Measurements from ENCODE around the gene GLRX3. TPM values are rescaled to one million over a fixed set of nuclear protein-coding genes. Genes with fewer than 3 reads are reported as not detected.

The GLRX3 gene
- total RNA-seq, 2 experiments from 2014 or later, result 79.4 to 80.6 TPM

DNA sequence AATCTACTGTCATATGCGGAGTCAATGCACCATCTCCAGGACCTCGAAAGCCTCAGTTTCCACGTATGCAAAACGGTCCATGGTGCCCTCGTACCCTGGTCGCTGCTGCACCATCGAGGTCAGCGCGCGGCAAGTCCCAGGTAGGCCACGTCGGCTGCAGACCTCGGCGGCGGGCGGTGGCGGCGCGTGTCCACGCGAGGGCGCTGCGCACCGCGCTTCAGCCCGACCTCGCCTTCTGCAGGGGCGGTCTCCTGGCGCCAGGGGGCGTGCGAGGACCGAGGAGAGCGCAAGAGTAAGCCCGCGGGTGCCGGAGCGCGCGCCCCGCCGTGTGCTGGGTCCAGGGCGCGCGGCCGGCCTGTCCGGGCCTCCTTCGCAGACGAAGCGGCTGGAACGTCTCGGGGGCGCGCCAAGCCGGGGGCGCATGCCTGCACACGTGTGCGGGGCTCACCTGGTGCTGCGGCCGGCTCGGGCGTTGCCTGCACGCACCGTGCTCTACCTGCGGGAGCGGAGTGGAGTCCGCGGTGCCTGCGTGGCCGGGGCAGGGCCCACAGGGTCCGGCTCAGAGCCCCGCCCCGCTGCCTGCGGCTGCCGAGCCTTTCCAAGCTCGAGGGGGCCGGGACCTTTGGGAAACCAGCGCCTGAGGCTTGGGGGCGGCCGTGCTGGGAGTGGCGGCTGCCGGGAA is 54.0 kb downstream of the GLRX3 start:
- H3K4me1 Mint-ChIP-seq (ENCODE audit: low read depth), result peaks cover 2% of the 10 kb centered on the region
- DNase-seq (peak; percentile 89), ATAC-seq (peak; percentile 88)
- ChIA-PET POLR2A (no interaction called here), CTCF (interaction anchor here (0.9 to 1.2 kb wide), 3 partner anchors 20 to 1684 kb away, joined by 3 to 4 read pairs (median 4); no protein-coding TSS in a partner anchor)
- H3K4me3 Mint-ChIP-seq, result no peak overlapping the region
- no peak overlapping the region for H3K27ac Mint-ChIP-seq
- H3K9me3 Mint-ChIP-seq (ENCODE audit: insufficient read depth), result no peaks in the 10 kb centered on the region
- peaks cover 2% of the 10 kb centered on the region for H3K36me3 Mint-ChIP-seq (ENCODE audit: low read depth)
- no peaks in the 10 kb centered on the region for H3K27me3 Mint-ChIP-seq (ENCODE audit: low read depth)

DNA sequence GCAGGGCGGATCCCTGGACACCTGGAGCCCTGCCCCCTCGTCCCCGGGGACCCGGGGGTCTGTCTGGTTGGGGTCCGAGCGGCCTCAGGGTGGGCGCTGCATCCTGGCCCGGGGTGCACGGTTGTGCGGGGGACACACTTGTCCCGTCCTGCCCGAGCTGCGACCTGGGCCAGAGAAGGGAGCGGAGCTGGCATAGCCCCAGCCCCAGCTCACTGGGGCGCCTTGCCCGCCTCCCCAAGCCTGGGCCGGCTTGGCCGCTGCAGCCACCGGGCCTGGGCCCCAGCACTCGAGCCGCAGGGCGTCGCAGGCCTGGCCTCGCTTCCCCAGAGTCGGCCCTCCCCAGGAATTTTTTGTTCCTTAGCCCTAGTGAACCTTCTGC is 54.5 kb downstream of the GLRX3 start:
- H3K27me3 Mint-ChIP-seq (ENCODE audit: low read depth), result no peaks in the 10 kb centered on the region
- no peak overlapping the region for H3K4me3 Mint-ChIP-seq
- CTCF ChIA-PET, result interaction anchor here (0.9 to 1.2 kb wide), 3 partner anchors 20 to 1684 kb away, joined by 3 to 4 read pairs (median 4); no protein-coding TSS in a partner anchor
- H3K27ac Mint-ChIP-seq, result no peak overlapping the region
- DNase-seq (no peak), ATAC-seq (no peak)
- peaks cover 1% of the 10 kb centered on the region for H3K36me3 Mint-ChIP-seq (ENCODE audit: low read depth)
- POLR2A ChIA-PET, result no interaction called here
- H3K9me3 Mint-ChIP-seq (ENCODE audit: insufficient read depth), result no peaks in the 10 kb centered on the region
- peaks cover 2% of the 10 kb centered on the region for H3K4me1 Mint-ChIP-seq (ENCODE audit: low read depth)

DNA sequence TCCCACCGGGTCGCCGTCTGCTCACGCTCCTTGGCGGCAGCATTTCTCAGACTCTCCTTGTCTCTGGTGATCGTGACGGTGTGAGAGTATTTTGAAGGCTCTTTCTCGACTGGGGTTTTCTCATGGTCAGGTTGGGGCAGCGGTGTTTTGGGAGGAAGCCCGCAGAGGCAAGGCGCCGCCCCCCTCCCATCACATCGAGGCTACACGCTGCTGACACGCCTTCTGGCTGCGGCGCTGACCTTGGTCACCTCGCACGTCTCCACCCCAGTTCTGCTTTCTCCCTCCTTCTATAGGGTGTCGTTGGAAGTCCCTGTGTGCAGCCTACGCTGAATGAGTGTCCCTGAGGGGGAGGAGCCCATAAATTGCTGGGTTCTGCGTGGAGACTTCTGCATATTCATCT is 55.2 kb downstream of the GLRX3 start:
- H3K4me1 Mint-ChIP-seq (ENCODE audit: low read depth), result peaks cover 2% of the 10 kb centered on the region
- no peak overlapping the region for H3K27ac Mint-ChIP-seq
- ATAC-seq (no peak), DNase-seq (no peak)
- H3K9me3 Mint-ChIP-seq (ENCODE audit: insufficient read depth), result no peaks in the 10 kb centered on the region
- no peak overlapping the region for H3K4me3 Mint-ChIP-seq
- no peaks in the 10 kb centered on the region for H3K36me3 Mint-ChIP-seq (ENCODE audit: low read depth)
- H3K27me3 Mint-ChIP-seq (ENCODE audit: low read depth), result no peaks in the 10 kb centered on the region
- ChIA-PET POLR2A (no interaction called here), CTCF (interaction anchor here (0.9 to 1.2 kb wide), 3 partner anchors 21 to 1683 kb away, joined by 3 to 4 read pairs (median 4); no protein-coding TSS in a partner anchor)

DNA sequence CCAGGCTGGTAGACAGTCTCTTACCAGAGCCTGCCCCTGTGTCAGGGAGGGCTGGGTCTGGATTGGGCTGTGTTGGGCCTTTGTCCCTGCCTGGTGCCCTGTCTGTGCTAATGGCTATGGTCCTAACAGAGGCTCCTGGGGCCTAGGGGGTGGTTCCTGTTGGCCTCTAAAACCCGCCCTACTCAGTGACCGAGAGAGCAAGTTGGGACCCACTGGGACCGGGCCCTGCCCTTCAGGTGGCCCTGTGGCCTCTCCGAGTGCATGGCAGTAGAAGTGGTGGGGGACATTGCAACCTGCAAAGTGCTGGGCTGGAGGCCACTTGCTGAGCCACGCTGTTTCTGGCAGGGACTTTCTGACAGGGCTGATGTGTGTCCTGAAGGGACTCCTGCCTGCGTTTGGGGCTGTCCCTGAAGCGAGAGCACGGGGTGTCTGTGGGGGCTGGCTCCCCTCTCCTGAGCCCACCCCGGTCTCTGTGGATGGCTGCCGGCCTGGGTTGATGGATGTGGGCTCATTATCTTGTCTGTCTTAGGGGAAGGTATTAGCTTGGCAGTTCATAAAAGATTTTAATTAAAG is 56.2 kb downstream of the GLRX3 start:
- no peaks in the 10 kb centered on the region for H3K36me3 Mint-ChIP-seq (ENCODE audit: low read depth)
- CTCF ChIA-PET, result no interaction called here
- DNase-seq (no peak), ATAC-seq (no peak)
- POLR2A ChIA-PET, result no interaction called here
- H3K9me3 Mint-ChIP-seq (ENCODE audit: insufficient read depth), result no peaks in the 10 kb centered on the region
- no peaks in the 10 kb centered on the region for H3K27me3 Mint-ChIP-seq (ENCODE audit: low read depth)
- H3K27ac Mint-ChIP-seq, result no peak overlapping the region
- no peak overlapping the region for H3K4me3 Mint-ChIP-seq
- peaks cover 2% of the 10 kb centered on the region for H3K4me1 Mint-ChIP-seq (ENCODE audit: low read depth)

DNA sequence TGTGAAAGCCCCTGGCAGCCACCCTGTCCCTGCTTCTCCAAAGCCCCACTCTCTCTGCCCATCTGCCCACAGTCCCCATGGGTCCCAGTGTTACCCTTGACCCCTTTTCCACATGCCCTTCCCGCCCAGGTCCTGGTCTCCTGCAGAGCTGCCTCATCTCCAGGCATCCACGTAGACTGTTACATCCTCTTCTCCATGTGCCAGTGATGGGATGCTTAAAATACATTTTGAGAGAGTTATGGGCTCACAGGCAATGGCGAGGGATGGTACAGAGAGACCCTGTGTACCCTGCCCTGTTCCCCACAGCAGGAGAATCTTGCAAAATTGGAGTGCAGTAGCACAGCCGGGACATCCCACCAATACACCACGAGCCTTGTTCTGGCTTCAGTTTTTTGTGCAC is 56.8 kb downstream of the GLRX3 start:
- DNase-seq (no peak), ATAC-seq (no peak)
- CTCF ChIA-PET, result no interaction called here
- H3K27me3 Mint-ChIP-seq (ENCODE audit: low read depth), result no peaks in the 10 kb centered on the region
- H3K4me3 Mint-ChIP-seq, result no peak overlapping the region
- H3K9me3 Mint-ChIP-seq (ENCODE audit: insufficient read depth), result no peaks in the 10 kb centered on the region
- peaks cover 2% of the 10 kb centered on the region for H3K4me1 Mint-ChIP-seq (ENCODE audit: low read depth)
- POLR2A ChIA-PET, result no interaction called here
- H3K36me3 Mint-ChIP-seq (ENCODE audit: low read depth), result no peaks in the 10 kb centered on the region
- H3K27ac Mint-ChIP-seq, result no peak overlapping the region

DNA sequence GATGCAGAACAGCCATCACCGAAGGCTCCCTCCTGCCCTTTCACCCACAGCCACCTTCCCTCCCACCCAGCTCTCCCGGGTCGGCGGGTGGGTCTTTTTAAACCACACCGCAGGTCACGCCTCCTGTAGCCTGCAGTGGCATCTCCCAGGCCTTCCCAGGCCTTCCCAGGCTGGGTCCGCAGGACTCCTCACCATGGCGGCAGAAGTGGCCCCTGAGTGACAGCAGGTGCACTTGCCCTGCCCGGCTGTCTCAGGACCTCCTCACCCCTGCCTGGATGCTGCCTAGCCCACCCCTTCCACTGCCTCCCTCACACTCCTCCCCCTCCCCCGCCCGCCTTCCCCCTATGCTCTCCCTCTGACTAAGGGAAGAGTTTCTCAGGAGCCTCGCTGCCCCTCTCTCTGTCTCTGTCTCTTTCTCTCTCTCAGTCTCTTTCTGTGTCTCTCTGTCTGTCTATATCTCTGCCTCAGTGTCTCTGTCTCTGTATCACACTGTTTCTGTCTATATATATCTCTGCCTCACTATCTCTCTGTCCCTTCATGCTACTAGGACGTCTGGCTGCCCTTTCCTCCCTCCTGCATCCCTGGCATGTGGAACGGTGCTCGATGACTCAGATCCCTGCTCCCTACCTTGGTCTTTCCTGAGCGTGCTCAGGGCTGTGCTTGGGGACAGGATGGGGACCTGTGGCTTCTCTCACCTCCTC is 57.5 kb downstream of the GLRX3 start:
- CTCF ChIA-PET, result no interaction called here
- POLR2A ChIA-PET, result no interaction called here
- no peak overlapping the region for H3K27ac Mint-ChIP-seq

DNA sequence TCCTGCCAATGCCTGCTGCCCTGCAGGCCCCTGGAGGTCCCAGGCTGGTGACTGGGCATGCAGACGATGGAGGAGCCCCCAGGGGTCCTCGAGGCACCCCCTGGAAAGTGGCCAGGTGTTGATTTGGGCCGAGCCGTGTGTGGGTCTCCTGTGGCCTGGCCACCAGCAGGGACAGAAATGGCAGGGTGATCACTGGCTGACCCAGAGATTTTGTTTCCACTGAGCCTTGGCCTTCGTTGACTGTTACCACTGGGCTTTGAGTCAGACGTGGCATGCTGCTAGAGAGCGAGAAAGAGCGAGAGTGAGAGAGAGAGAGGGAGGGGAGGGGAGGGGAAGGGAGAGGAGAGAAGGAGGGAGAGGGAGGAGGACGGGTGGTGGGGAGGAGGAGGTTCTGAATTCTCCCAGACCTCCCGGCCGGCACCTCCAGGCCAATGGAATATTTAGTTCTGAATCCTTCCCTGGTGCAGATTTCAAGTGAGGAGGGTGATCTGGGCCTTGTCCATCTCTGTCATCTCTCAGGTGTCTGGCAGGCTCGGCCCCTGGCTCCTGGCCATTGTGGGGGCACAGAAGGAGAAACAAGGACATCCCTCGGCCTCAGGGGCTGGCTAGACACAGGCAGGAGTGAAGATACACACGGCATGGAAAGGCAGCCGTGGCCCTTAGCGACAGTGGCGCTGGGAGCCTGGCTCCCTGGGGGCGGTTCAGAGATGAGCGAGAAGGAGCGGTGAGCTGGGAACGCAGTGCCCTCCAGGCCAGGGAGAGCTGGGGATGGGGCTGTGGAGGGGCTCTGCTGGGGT is 58.2 kb downstream of the GLRX3 start:
- no peak for DNase-seq
- Mint-ChIP-seq H3K36me3 (ENCODE audit: low read depth) (no peaks in the 10 kb centered on the region), H3K4me3 (no peak overlapping the region), H3K9me3 (ENCODE audit: insufficient read depth) (no peaks in the 10 kb centered on the region), H3K27me3 (ENCODE audit: low read depth) (no peaks in the 10 kb centered on the region), H3K4me1 (ENCODE audit: low read depth) (peaks cover 2% of the 10 kb centered on the region), H3K27ac (no peak overlapping the region)
- ChIA-PET POLR2A (no interaction called here), CTCF (no interaction called here)
- no peak for ATAC-seq

More for the DNA sequence above, 57.5 kb downstream of the GLRX3 start:
- DNase-seq, result no peak
- H3K4me1 Mint-ChIP-seq (ENCODE audit: low read depth), result peaks cover 2% of the 10 kb centered on the region
- H3K9me3 Mint-ChIP-seq (ENCODE audit: insufficient read depth), result no peaks in the 10 kb centered on the region
- no peaks in the 10 kb centered on the region for H3K27me3 Mint-ChIP-seq (ENCODE audit: low read depth)
- no peak overlapping the region for H3K4me3 Mint-ChIP-seq
- no peaks in the 10 kb centered on the region for H3K36me3 Mint-ChIP-seq (ENCODE audit: low read depth)
- no peak for ATAC-seq

DNA sequence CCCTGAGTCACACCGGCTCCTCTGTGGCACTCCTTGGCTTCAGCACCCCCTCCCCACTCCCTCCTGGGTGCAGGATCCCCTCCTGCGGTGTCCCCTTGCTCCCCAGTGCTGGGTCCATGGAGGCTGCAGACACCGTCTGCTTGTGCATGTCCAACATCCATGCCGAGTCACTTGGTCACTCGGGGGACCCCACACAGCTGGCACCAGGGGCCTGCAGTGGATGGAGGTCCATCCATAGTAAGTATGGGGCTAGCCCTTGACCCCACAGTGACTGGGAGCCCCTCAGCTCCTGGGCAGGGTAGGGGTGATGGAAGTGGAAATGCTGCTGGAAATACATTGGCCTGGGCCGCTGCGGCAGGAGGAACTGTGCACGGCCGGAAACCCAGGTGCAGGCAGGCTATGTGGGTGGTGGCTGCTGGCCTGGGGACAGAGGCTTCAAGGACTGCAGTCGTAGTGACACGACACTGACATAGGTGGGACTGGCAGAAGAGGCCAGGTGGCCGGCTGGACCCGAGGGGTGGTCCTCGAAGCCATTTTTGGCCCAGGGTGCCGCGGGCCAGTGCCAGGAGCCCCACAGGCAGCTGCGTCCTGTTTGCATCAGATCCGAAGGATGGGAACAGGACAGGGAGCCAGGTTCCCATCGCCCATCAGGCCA is 58.9 kb downstream of the GLRX3 start:
- no peaks in the 10 kb centered on the region for H3K27me3 Mint-ChIP-seq (ENCODE audit: low read depth)
- DNase-seq (no peak), ATAC-seq (no peak)
- no peaks in the 10 kb centered on the region for H3K9me3 Mint-ChIP-seq (ENCODE audit: insufficient read depth)
- H3K27ac Mint-ChIP-seq, result no peak overlapping the region
- no peak overlapping the region for H3K4me3 Mint-ChIP-seq
- ChIA-PET POLR2A (no interaction called here), CTCF (no interaction called here)
- H3K36me3 Mint-ChIP-seq (ENCODE audit: low read depth), result no peaks in the 10 kb centered on the region
- H3K4me1 Mint-ChIP-seq (ENCODE audit: low read depth), result no peaks in the 10 kb centered on the region

DNA sequence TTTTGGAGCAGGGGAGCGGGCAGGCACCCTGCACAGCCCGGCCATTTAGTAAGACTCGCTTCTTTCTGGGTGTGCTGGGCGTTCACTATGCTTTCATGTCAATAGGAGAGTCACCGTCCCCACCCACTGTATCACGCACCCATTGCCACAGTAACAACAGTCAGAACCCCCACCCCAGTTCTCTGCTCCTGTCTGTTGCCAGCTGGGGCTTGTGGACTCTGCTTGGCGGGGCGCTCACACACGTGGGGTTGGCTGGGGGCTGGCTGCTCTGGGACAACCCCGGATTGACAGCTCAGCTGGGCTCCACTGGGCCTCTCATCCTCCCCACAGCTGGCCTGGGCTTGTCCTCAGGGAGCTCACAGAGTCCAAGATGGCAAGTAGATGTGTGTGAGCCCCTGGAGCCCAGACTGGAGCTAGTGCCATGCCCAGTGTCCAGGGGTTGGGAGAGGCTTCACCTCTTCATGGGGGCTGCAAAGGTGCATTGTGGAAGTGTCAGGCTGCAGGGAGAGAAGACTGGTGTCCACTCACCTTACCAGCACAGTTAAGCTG is 59.6 kb downstream of the GLRX3 start:
- ChIA-PET POLR2A (no interaction called here), CTCF (no interaction called here)
- ATAC-seq (no peak), DNase-seq (no peak)
- no peaks in the 10 kb centered on the region for H3K27me3 Mint-ChIP-seq (ENCODE audit: low read depth)
- no peak overlapping the region for H3K4me3 Mint-ChIP-seq
- H3K36me3 Mint-ChIP-seq (ENCODE audit: low read depth), result no peaks in the 10 kb centered on the region
- no peaks in the 10 kb centered on the region for H3K4me1 Mint-ChIP-seq (ENCODE audit: low read depth)
- no peak overlapping the region for H3K27ac Mint-ChIP-seq
- H3K9me3 Mint-ChIP-seq (ENCODE audit: insufficient read depth), result no peaks in the 10 kb centered on the region

DNA sequence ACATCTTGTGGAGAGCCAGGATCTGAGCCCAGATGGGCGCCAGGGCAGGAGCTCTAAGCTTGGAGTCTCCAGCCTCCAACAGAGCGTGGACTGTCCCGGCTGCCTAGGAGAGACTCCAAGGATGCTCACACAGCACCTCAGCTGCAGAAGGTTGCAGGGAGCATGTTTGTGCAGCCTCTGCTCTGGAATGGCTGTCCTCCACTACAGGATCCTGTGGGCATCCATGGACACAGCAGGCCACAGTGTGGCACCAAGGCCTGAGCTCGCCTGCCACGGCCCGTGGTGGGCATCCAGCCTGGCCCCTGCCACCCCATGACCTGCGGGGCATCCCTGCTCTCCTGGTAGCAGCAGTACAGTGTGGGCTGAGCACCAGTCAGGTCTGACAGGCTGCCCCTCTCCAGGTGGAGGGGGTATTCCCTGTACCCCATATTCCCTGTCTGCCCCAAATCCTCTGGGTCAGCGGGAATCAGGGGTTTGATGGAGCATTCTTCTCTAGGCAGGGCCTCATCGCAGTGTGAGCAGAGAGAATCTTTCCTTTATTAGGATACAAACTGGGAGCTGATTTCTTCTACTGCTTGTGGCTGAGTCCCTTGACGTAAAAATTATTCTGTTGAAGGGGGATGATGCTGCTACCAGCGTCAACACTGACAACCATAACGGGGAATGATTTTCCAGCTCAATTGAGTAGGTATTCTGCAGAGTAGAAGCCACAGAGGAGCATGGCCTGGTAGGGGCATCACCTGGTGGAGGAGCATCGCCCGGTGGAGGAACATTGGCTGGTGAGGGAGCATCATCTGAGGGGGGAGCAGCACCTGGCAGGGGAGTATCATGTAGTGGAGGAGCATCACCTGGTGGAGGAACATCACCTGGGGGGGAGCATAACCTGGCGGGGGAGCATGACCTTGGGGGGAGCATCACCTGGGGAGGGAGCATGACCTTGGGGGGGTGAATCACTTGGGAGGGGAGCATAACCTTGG is 60.6 kb downstream of the GLRX3 start:
- ChIA-PET CTCF (no interaction called here), POLR2A (no interaction called here)
- no peak for DNase-seq
- Mint-ChIP-seq H3K4me3 (no peak overlapping the region), H3K4me1 (ENCODE audit: low read depth) (no peaks in the 10 kb centered on the region), H3K36me3 (ENCODE audit: low read depth) (no peaks in the 10 kb centered on the region), H3K27ac (no peak overlapping the region), H3K27me3 (ENCODE audit: low read depth) (no peaks in the 10 kb centered on the region), H3K9me3 (ENCODE audit: insufficient read depth) (no peaks in the 10 kb centered on the region)
- no peak for ATAC-seq

DNA sequence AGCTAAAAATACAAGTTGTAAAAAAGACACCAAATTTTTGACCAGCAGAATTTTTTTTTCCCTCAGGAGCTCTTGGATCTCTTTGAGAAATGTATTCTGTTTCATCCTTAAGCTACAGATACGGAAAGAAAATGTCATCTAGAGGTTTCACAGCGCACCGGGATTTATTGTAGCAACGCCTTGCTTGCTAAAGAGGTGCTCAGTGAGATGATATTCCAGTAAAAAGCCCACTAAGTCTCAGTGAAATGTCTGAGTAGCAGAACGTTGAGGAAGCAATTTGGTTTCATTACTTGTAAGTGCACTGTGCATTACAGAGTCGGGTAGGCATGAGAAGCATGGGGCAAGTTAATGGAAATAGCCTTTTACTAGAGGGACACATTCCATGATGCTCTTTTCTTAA is 62.5 kb downstream of the GLRX3 start:
- H3K9me3 Mint-ChIP-seq (ENCODE audit: insufficient read depth), result no peaks in the 10 kb centered on the region
- H3K4me3 Mint-ChIP-seq, result no peak overlapping the region
- H3K36me3 Mint-ChIP-seq (ENCODE audit: low read depth), result no peaks in the 10 kb centered on the region
- H3K4me1 Mint-ChIP-seq (ENCODE audit: low read depth), result no peaks in the 10 kb centered on the region
- ChIA-PET POLR2A (no interaction called here), CTCF (no interaction called here)
- no peak overlapping the region for H3K27ac Mint-ChIP-seq
- DNase-seq (no peak), ATAC-seq (no peak)
- H3K27me3 Mint-ChIP-seq (ENCODE audit: low read depth), result no peaks in the 10 kb centered on the region
